CD4-positive, alpha-beta T cell (primary cell): ENCODE measurements around the gene GPR137C. TPM values are rescaled to one million over a fixed set of nuclear protein-coding genes. Genes with fewer than 3 reads are reported as not detected.

ENCODE experiments used
- ATAC-seq: fragments of 200-7000 bp; cut with Tn5 transposase; one replicate; pipeline ENCODE4 v1.10.0; 2022; ENCODE audit warnings: mild to moderate bottlenecking; ENCODE audit not compliant: poor library complexity
- CTCF ChIA-PET: fragments of 350-600 bp; sonication (Branson Sonifier 250); formaldehyde crosslinking; loops from one replicate; lab custom pipeline; 2021; ENCODE audit warnings: antibody characterized with exemption, inconsistent platforms; lab: Charles Lee
- POLR2A ChIA-PET: fragments of 350-600 bp; sonication (Branson Sonifier 250); formaldehyde crosslinking; loops from one replicate; lab custom pipeline; 2021; ENCODE audit warnings: antibody characterized with exemption, inconsistent platforms; lab: Charles Lee
- DNase-seq, 14 experiments: peaks; one replicate each; pipeline ENCODE4 v3.0.0-alpha.2; 2013 to 2020; ENCODE audit warnings: mixed read lengths in 2 of 14
- H3K27ac ChIP-seq, 2 donors: one replicate each; pipeline versions ENCODE4 v1.5.1 to v1.7.0; 2013; ENCODE audit warnings: low read length in 2 of 2, low read depth in 1 of 2, mild to moderate bottlenecking in 1 of 2
- H3K27me3 ChIP-seq, 2 experiments: 1 replicate in 1 of 2; 2 replicates in 1 of 2; pipeline versions ENCODE4 v1.6.1 to v1.7.0; 2013; ENCODE audit warnings: low read length in 2 of 2, control low read depth in 1 of 2, mild to moderate bottlenecking in 1 of 2, moderate library complexity in 1 of 2; ENCODE audit not compliant: insufficient read depth in 2 of 2, control insufficient read depth in 1 of 2
- H3K36me3 ChIP-seq: one replicate; pipeline ENCODE4 v1.6.1; 2013; ENCODE audit warnings: low read length, control low read depth; ENCODE audit not compliant: insufficient read depth
- H3K4me1 ChIP-seq: one replicate; pipeline ENCODE4 v1.6.1; 2013; ENCODE audit warnings: low read length, control low read depth; ENCODE audit not compliant: insufficient read depth
- H3K4me3 ChIP-seq: one replicate; pipeline ENCODE4 v1.5.1; 2013; ENCODE audit warnings: mild to moderate bottlenecking, low read length, moderate library complexity
- H3K9me3 ChIP-seq, 2 experiments: 1 replicate in 1 of 2; 2 replicates in 1 of 2; pipeline versions ENCODE4 v1.6.1 to v1.7.0; 2013; ENCODE audit warnings: low read length in 2 of 2, mild to moderate bottlenecking in 2 of 2, control low read depth in 1 of 2, moderate library complexity in 1 of 2; ENCODE audit not compliant: control insufficient read depth in 1 of 2, insufficient read depth in 1 of 2
- H3K27ac Mint-ChIP-seq: one replicate; pipeline ENCODE4 v1.8.0; 2020; ENCODE audit warnings: mixed read lengths
- H3K27me3 Mint-ChIP-seq: one replicate; pipeline ENCODE4 v1.8.0; 2021; ENCODE audit warnings: mixed read lengths
- H3K36me3 Mint-ChIP-seq: one replicate; pipeline ENCODE4 v1.8.0; 2021; ENCODE audit warnings: low read depth, mixed read lengths
- H3K4me1 Mint-ChIP-seq: one replicate; pipeline ENCODE4 v1.8.0; 2021; ENCODE audit warnings: low read depth, mixed read lengths
- H3K4me3 Mint-ChIP-seq: one replicate; pipeline ENCODE4 v1.8.0; 2020; ENCODE audit warnings: mild to moderate bottlenecking, mixed read lengths
- H3K9me3 Mint-ChIP-seq: one replicate; pipeline ENCODE4 v1.8.0; 2020; ENCODE audit warnings: mixed read lengths
- CTCF ChIP-seq: fragments of 200-600 bp; IDR thresholded peaks from one replicate; pipeline ENCODE4 v1.8.0; 2022; ENCODE audit warnings: antibody characterized with exemption, mild to moderate bottlenecking
- intact Hi-C, 2 experiments: fragments of 100-400 bp; cut with DNase I in 1 of 2; cut with micrococcal nuclease in 1 of 2; formaldehyde crosslinking; loops; one replicate each; pipeline versions ENCODE4 v1.15.1 to v1.9.0; 2023 to 2025; cut with DNase I, micrococcal nuclease
- total RNA-seq, 174 experiments: library from RNA in 2 of 174; stranded (reverse) in 2 of 174; gene quantifications; one replicate each; pipeline ENCODE4 v1.2.3 and lab custom pipeline; 2021 to 2026

The GPR137C gene
- total RNA-seq, 2 experiments from 2014 or later = 0.08 to 0.19 TPM

DNA sequence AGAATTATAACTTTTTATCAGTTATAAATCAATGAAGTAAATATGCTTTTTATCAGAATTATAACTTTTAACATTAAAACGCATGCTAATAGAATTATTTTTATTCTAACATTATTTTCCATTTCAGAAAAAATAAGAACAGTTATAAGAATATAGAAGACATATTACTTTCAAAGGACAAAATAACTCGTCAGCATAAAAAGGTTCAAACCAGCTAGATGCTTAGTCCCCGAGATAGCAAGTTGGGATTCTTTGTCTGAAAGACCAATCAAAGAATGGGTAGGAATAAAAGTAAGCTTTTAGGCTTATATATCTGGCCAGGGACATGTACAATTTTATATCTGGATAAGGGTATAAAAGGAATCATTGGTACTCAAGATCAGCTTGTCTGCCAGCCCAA, 66.0 kb downstream of the GPR137C start:
- ChIA-PET CTCF (no interaction called here), POLR2A (no interaction called here)
- no peaks in the 10 kb centered on the region for H3K9me3 ChIP-seq
- Mint-ChIP-seq H3K9me3 (no peaks in the 10 kb centered on the region), H3K36me3 (no peaks in the 10 kb centered on the region), H3K27me3 (no peaks in the 10 kb centered on the region), H3K4me1 (no peaks in the 10 kb centered on the region), H3K4me3 (no peak overlapping the region), H3K27ac (no peak overlapping the region)
- ATAC-seq (no peak), DNase-seq (no peak)
- TF ChIP-seq CTCF = no peak
- no peaks in the 10 kb centered on the region for H3K4me1 ChIP-seq
- H3K27ac ChIP-seq = no peak overlapping the region
- intact Hi-C loops = no loop called here
- H3K4me3 ChIP-seq = no peak overlapping the region
- no peaks in the 10 kb centered on the region for H3K36me3 ChIP-seq
- no peaks in the 10 kb centered on the region for H3K27me3 ChIP-seq

DNA sequence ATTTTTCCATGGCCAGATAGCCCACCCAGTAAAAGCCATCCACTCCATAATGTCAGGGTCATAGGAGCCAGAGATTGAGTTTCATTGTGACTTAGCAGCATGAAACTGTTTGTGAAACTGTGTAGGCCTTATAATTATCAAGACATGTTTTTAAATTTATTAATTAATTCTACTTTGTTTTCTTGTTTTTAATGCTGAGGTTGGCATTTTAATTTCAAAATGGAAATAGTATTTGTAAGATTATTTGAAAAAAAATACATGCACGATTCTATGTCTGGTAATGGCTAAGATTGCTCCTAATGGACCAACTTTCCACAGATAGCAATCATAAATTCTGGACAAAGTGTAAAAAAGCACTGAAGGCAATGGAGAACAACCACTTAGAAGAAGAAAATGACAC, 67.1 kb downstream of the GPR137C start:
- DNase-seq (no peak), ATAC-seq (no peak)
- Mint-ChIP-seq H3K27ac (no peak overlapping the region), H3K4me1 (no peaks in the 10 kb centered on the region), H3K4me3 (no peak overlapping the region), H3K9me3 (no peaks in the 10 kb centered on the region), H3K36me3 (no peaks in the 10 kb centered on the region), H3K27me3 (no peaks in the 10 kb centered on the region)
- Histone ChIP-seq H3K27ac (no peak overlapping the region), H3K4me1 (no peaks in the 10 kb centered on the region), H3K9me3 (no peaks in the 10 kb centered on the region), H3K4me3 (no peak overlapping the region), H3K27me3 (no peaks in the 10 kb centered on the region), H3K36me3 (no peaks in the 10 kb centered on the region)
- intact Hi-C loops = no loop called here
- TF ChIP-seq CTCF = no peak
- CTCF ChIA-PET = no interaction called here
- POLR2A ChIA-PET = no interaction called here

- no peak overlapping the region for H3K27ac Mint-ChIP-seq
- Histone ChIP-seq H3K4me3 (no peak overlapping the region), H3K4me1 (no peaks in the 10 kb centered on the region), H3K27ac (no peak overlapping the region), H3K27me3 (no peaks in the 10 kb centered on the region), H3K36me3 (peaks cover 35% of the 10 kb centered on the region), H3K9me3 (peaks cover 0 to 13% of the 10 kb centered on the region in 2 experiments)
- ATAC-seq = no peak
- CTCF ChIA-PET = no interaction called here
- H3K9me3 Mint-ChIP-seq = peaks cover 5% of the 10 kb centered on the region
- no peak for DNase-seq
- no peak overlapping the region for H3K4me3 Mint-ChIP-seq
- H3K36me3 Mint-ChIP-seq = peaks cover 43% of the 10 kb centered on the region
- intact Hi-C loops = no loop called here
- H3K4me1 Mint-ChIP-seq = no peaks in the 10 kb centered on the region
- no peaks in the 10 kb centered on the region for H3K27me3 Mint-ChIP-seq
- TF ChIP-seq CTCF = no peak
- POLR2A ChIA-PET = no interaction called here
These were observed 87.5 kb downstream of the GPR137C start for GRCh38 chr14:52640137-52640536.
